GM12878 (cell line): ENCODE data around the gene ARFGAP2.

Experiments used
- CTCF ChIP-seq, 3 experiments: IDR thresholded peaks in 2 of 3; conservative IDR thresholded peaks in 1 of 3; 2 replicates each; pipeline ENCODE4 v1.5.1; 2011; ENCODE audit warnings: low read depth in 3 of 3, low read length in 3 of 3, mild to moderate bottlenecking in 3 of 3, control low read depth in 2 of 3, moderate library complexity in 2 of 3, inconsistent platforms in 1 of 3, mixed read lengths in 1 of 3; ENCODE audit not compliant: control insufficient read depth in 2 of 3, insufficient read depth in 1 of 3; ENCODE audit errors: extremely low read depth in 1 of 3
- USF2 ChIP-seq: IDR thresholded peaks from 2 replicates; pipeline ENCODE4 v1.6.1; 2011; ENCODE audit warnings: low read depth, low read length, improper control_type of control experiment, borderline replicate concordance

GRCh38 chr11:47185305-47186075, 8.8 kb upstream of the ARFGAP2 start:
- TF ChIP-seq USF2 (no peak), CTCF (IDR thresholded peaks at IDR 0.05 in 2 of 3, conservative IDR thresholded peaks at IDR 0.05 in 1 of 3; ENCODE audit: control insufficient read depth in 2 of 3, extremely low read depth in 1 of 3, insufficient read depth in 1 of 3, low read depth in 3 of 3, low read length in 3 of 3) (no peak)
